GM12875 (cell line): ENCODE results near the gene MYB.
A peak's percentile ranks its signal among the peaks of the same experiment; 100 is the strongest.

Experiments
- H3K4me3 ChIP-seq: one replicate; pipeline ENCODE4 v1.5.1; 2011; ENCODE audit warnings: low read depth, low read length, control low read depth
- CTCF ChIP-seq: IDR thresholded peaks from 2 replicates; pipeline ENCODE4 v1.5.1; 2011; ENCODE audit warnings: low read depth, mild to moderate bottlenecking, control low read depth, inconsistent platforms, low read length, moderate library complexity, borderline replicate concordance; ENCODE audit not compliant: insufficient read depth

Gene MYB

GRCh38 chr6:135176058-135176457 lies 5.0 kb upstream of the MYB start:
- H3K4me3 ChIP-seq: no peak overlapping the region
- TF ChIP-seq CTCF: no peak

GRCh38 chr6:135176464-135176863 lies 4.6 kb upstream of the MYB start:
- H3K4me3 ChIP-seq: no peak overlapping the region
- TF ChIP-seq CTCF: no peak

GRCh38 chr6:135179372-135179771 lies 1.7 kb upstream of the MYB start:
- H3K4me3 ChIP-seq: no peak overlapping the region

GRCh38 chr6:135179920-135180541 lies 1.1 kb upstream of the MYB start:
- TF ChIP-seq CTCF: no peak
- H3K4me3 ChIP-seq: peak overlapping the region; percentile 56

More at GRCh38 chr6:135179372-135179771, 1.7 kb upstream of the MYB start:
- no peak for TF ChIP-seq CTCF

- TF ChIP-seq CTCF: no peak
- H3K4me3 ChIP-seq: peak overlapping the region; percentile 83
These were observed 394 bp downstream of the MYB start for GRCh38 chr6:135181333-135182070.

- peak overlapping the region; percentile 83 for H3K4me3 ChIP-seq
- no peak for TF ChIP-seq CTCF
These were observed 1.2 kb downstream of the MYB start for GRCh38 chr6:135182071-135183001.
